Ovary (tissue), 10 donors: ENCODE data around the gene UGP2. TPM values are rescaled to one million over a fixed set of nuclear protein-coding genes. Genes with fewer than 3 reads are reported as not detected.
A peak's percentile ranks its signal among the peaks of the same experiment; 100 is the strongest.

Experiments used
- DNase-seq, 5 donors: peaks; one replicate each; pipeline ENCODE4 v3.0.0-alpha.2; 2019 to 2020
- H3K27ac ChIP-seq, 2 donors: fragments of 200-600 bp; one replicate each; pipeline versions ENCODE4 v1.5.1 to v1.8.0; 2019 to 2022
- H3K27me3 ChIP-seq: fragments of 200-600 bp; one replicate; pipeline ENCODE4 v1.8.0; 2022
- H3K36me3 ChIP-seq: fragments of 200-600 bp; sonication (generic); one replicate; pipeline ENCODE4 v1.5.1; 2019
- H3K4me1 ChIP-seq: one replicate; pipeline ENCODE4 v1.8.1; 2013; ENCODE audit warnings: mild to moderate bottlenecking, moderate library complexity; ENCODE audit not compliant: insufficient read depth
- H3K4me3 ChIP-seq: fragments of 200-600 bp; sonication (generic); one replicate; pipeline ENCODE4 v1.5.1; 2017
- H3K9me3 ChIP-seq, 2 donors: fragments of 200-600 bp in 1 of 2; sonication (generic) in 1 of 2; one replicate each; pipeline versions ENCODE4 v1.5.1 to v1.8.1; 2013 to 2019; ENCODE audit warnings: mild to moderate bottlenecking in 1 of 2, moderate library complexity in 1 of 2
- CTCF ChIP-seq, 3 donors: fragments of 450-650 bp in 2 of 3; fragments of 200-600 bp in 1 of 3; IDR thresholded peaks; one replicate each; pipeline versions ENCODE4 v1.5.1 to v1.8.0; 2016 to 2022; ENCODE audit warnings: antibody characterized with exemption in 3 of 3, mild to moderate bottlenecking in 1 of 3
- EP300 ChIP-seq: sonication (generic); formaldehyde crosslinking; IDR thresholded peaks from one replicate; pipeline ENCODE4 v1.6.1; 2017; ENCODE audit warnings: antibody characterized with exemption
- POLR2A ChIP-seq: fragments of 450-650 bp; IDR thresholded peaks from one replicate; pipeline ENCODE4 v1.6.1; 2017; ENCODE audit warnings: antibody characterized with exemption, mild to moderate bottlenecking, moderate library complexity
- WGBS, 3 donors: extraction: QIAGEN DNeasy Blood & Tissue Kit in 1 of 3; methylation state at CpG; one replicate each; pipeline versions ENCODE4 v1.1.5 to v1.1.7; 2013 to 2017; 5-methylcytosine and 5-hydroxymethylcytosine counted together
- intact Hi-C, 4 donors: fragments of 100-400 bp; cut with DNase I; formaldehyde crosslinking; loops; one replicate each; pipeline versions ENCODE4 v1.11.0 to v1.15.1; 2022 to 2023
- long read RNA-seq, 3 donors: library from polyadenylated mRNA in 2 of 3; unstranded in 2 of 3; transcript quantifications; one replicate each; pipeline ENCODE4 v2.0.0 and lab custom pipeline, GENCODE V29; 2021 to 2026
- polyA plus RNA-seq, 2 donors: library from polyadenylated mRNA; stranded (reverse); fragments of 200-250 nt in 1 of 2; fragments of 350-450 nt in 1 of 2; fragmentation: Illumina TruSeq in 1 of 2; extraction: RNeasy Lipid Tissue Mini Kit (QIAGEN cat#74804) in 1 of 2; gene quantifications; one replicate each; pipeline ENCODE4 v1.2.3, GENCODE V29; 2013 to 2014
- total RNA-seq, 7 donors: library from RNA; depleted of rRNA in 2 of 7; stranded (reverse); fragments of >200 nt in 2 of 7; fragmentation: NEBNext Ultra II Directional in 3 of 7; extraction: Animal tissue kit (Norgen Biotek cat#: 25700) in 3 of 7; gene quantifications; one replicate each; pipeline versions ENCODE4 v1.1.0 to v1.2.4, GENCODE V29; 2016 to 2023
- donor health status: DM: no; HTN: no; CAD: no; lungs with moderate emphysema.
- donor health status: DM: no; HTN: no; CAD: no.
- donor health status: Bipolar disorder and iron deficiency.
- donor health status: DM: yes; HTN: yes; CAD: no.
- donor health status: DM: no; HTN: no; CAD: no.
- donor health status: DM: yes; HTN: yes; CAD: no.

Gene UGP2
- total RNA-seq: 10 to 100 TPM; 74.0 to 100.0 (median 85.1) TPM
- 100 to 1,000 TPM in 1 of 2 donors, 10 to 100 TPM in 1; 63.7 to 129 TPM for polyA plus RNA-seq
- long read RNA-seq, donor 1, transcript UGP2-202 (10 exons, 2,136 nt): major isoform, 121 of 270 reads
- long read RNA-seq, donor 1, transcript UGP2-201 (10 exons, 2,338 nt): minor isoform, 98 of 270 reads
- long read RNA-seq, donor 1, partial matches to known transcripts: 22 of 270 reads
- long read RNA-seq, donor 1, other reads (novel, unspliced or antisense): 27 of 270 reads
- long read RNA-seq, donor 2, transcript UGP2-201 (10 exons, 2,338 nt): minor isoform, 10 of 65 reads
- long read RNA-seq, donor 2, transcript UGP2-202 (10 exons, 2,136 nt): major isoform, 29 of 65 reads
- long read RNA-seq, donor 2, partial matches to known transcripts: 23 of 65 reads
- long read RNA-seq, donor 2, other reads (novel, unspliced or antisense): 0 of 65 reads
- long read RNA-seq, donor 3, transcript UGP2-202 (10 exons, 2,136 nt): major isoform, 71 of 118 reads
- long read RNA-seq, donor 3, transcript UGP2-201 (10 exons, 2,338 nt): minor isoform, 31 of 118 reads
- long read RNA-seq, donor 3, partial matches to known transcripts: 5 of 118 reads
- long read RNA-seq, donor 3, other reads (novel, unspliced or antisense): 9 of 118 reads

- Histone ChIP-seq H3K27ac (peak within 1 kb of the TSS; percentile 62 to 87), H3K9me3 (no peaks in the 10 kb centered on the region), H3K4me3 (peak within 1 kb of the TSS; percentile 92), H3K27me3 (no peaks in the 10 kb centered on the region), H3K36me3 (no peaks in the 10 kb centered on the region), H3K4me1 (peaks cover 9% of the 10 kb centered on the region)
- intact Hi-C loops: loop anchor here in 1 of 4 donors (10.0 kb wide), 1 partner anchor 1293 kb away; the partner anchor contains the start of gene RAB1A
- peak; percentile 86 to 90 (median 88) for DNase-seq
- 0 to 1% (median 0%) methylated on average over 59 of the region's 59 CpGs for WGBS, 3 donors
- peak in 2 of 3 donors; percentile 5 to 18 for TF ChIP-seq CTCF (IDR thresholded peaks at IDR 0.05)
- TF ChIP-seq EP300: no peak
- peak; percentile 61 for TF ChIP-seq POLR2A
Observed at GRCh38 chr2:63841254-63842022, at the start of gene UGP2. Gene UGP2, plus strand, starts transcription at chr2:63841896. Its CDS starts 290 bp downstream, at chr2:63842186.

- H3K9me3 ChIP-seq: no peaks in the 10 kb centered on the region
- H3K4me3 ChIP-seq: no peak overlapping the region
- H3K36me3 ChIP-seq: no peaks in the 10 kb centered on the region
- TF ChIP-seq POLR2A: no peak
- no peak for TF ChIP-seq EP300
- TF ChIP-seq CTCF (IDR thresholded peaks at IDR 0.05): no peak
- H3K4me1 ChIP-seq: no peaks in the 10 kb centered on the region
- no peaks in the 10 kb centered on the region for H3K27me3 ChIP-seq
- H3K27ac ChIP-seq: no peak overlapping the region
- 92 to 98% (median 94%) methylated on average over 1 of the region's 1 CpG for WGBS, 3 donors
- intact Hi-C loops: no loop called here
- no peak for DNase-seq
Observed at GRCh38 chr2:63792530-63792929, 49.2 kb upstream of the UGP2 start.

GRCh38 chr2:63796366-63796765 lies 45.3 kb upstream of the UGP2 start:
- no peak for DNase-seq
- H3K27ac ChIP-seq: no peak overlapping the region
- H3K36me3 ChIP-seq: no peaks in the 10 kb centered on the region
- no peaks in the 10 kb centered on the region for H3K9me3 ChIP-seq
- intact Hi-C loops: no loop called here
- H3K4me3 ChIP-seq: no peak overlapping the region
- no peaks in the 10 kb centered on the region for H3K4me1 ChIP-seq
- no peak for TF ChIP-seq POLR2A
- WGBS, 3 donors: 100% methylated on average over 1 of the region's 1 CpG
- no peaks in the 10 kb centered on the region for H3K27me3 ChIP-seq

GRCh38 chr2:63796796-63797195 lies 44.9 kb upstream of the UGP2 start:
- Histone ChIP-seq H3K27ac (no peak overlapping the region), H3K36me3 (no peaks in the 10 kb centered on the region), H3K4me3 (no peak overlapping the region), H3K27me3 (no peaks in the 10 kb centered on the region), H3K9me3 (no peaks in the 10 kb centered on the region), H3K4me1 (no peaks in the 10 kb centered on the region)
- intact Hi-C loops: no loop called here
- no peak for DNase-seq
- no peak for TF ChIP-seq EP300
- TF ChIP-seq CTCF (IDR thresholded peaks at IDR 0.05): no peak
- TF ChIP-seq POLR2A: no peak
- WGBS, 3 donors: 95 to 100% (median 96%) methylated on average over 3 of the region's 3 CpGs
